Astrocyte (in vitro differentiated cells and primary cell): ENCODE data around the gene STX10. TPM values are rescaled to one million over a fixed set of nuclear protein-coding genes. Genes with fewer than 3 reads are reported as not detected.
A peak's percentile ranks its signal among the peaks of the same experiment; 100 is the strongest.

ENCODE experiments used
- DNase-seq: peaks from one replicate; pipeline ENCODE4 v3.0.0-alpha.2; 2010; ENCODE audit warnings: low read depth
- FAIRE-seq: peaks from 2 replicates; lab custom pipeline; 2011; peaks lifted over from hg19 to GRCh38; lab: Jason Lieb, UNC
- H2AFZ ChIP-seq: 2 replicates; pipeline ENCODE4 v1.6.0; 2012; ENCODE audit warnings: low read depth, low read length, inconsistent platforms
- H3K27ac ChIP-seq: 2 replicates; pipeline ENCODE4 v1.5.1; 2011; ENCODE audit warnings: low read depth, low read length, inconsistent platforms
- H3K27me3 ChIP-seq: 2 replicates; pipeline ENCODE4 v1.6.0; 2011; ENCODE audit warnings: low read length, inconsistent platforms; ENCODE audit not compliant: insufficient read depth
- H3K36me3 ChIP-seq: 2 replicates; pipeline ENCODE4 v1.5.1; 2011; ENCODE audit warnings: low read length, inconsistent platforms; ENCODE audit not compliant: insufficient read depth
- H3K4me1 ChIP-seq: 2 replicates; pipeline ENCODE4 v1.5.1; 2011; ENCODE audit warnings: low read length, inconsistent platforms; ENCODE audit not compliant: insufficient read depth
- H3K4me2 ChIP-seq: 2 replicates; pipeline ENCODE4 v1.6.0; 2012; ENCODE audit warnings: low read length, inconsistent platforms
- H3K4me3 ChIP-seq: 2 replicates; pipeline ENCODE4 v1.5.1; 2011; ENCODE audit warnings: low read depth, mild to moderate bottlenecking, low read length, inconsistent platforms; ENCODE audit not compliant: insufficient read depth
- H3K79me2 ChIP-seq: 2 replicates; pipeline ENCODE4 v1.6.0; 2012; ENCODE audit warnings: mild to moderate bottlenecking, low read length, inconsistent platforms; ENCODE audit not compliant: insufficient read depth
- H3K9ac ChIP-seq: 2 replicates; pipeline ENCODE4 v1.6.0; 2012; ENCODE audit warnings: mild to moderate bottlenecking, low read length, inconsistent platforms
- H3K9me3 ChIP-seq: 2 replicates; pipeline ENCODE4 v1.5.1; 2012; ENCODE audit warnings: low read depth, mild to moderate bottlenecking, low read length, inconsistent platforms; ENCODE audit not compliant: insufficient read depth
- H4K20me1 ChIP-seq: 2 replicates; pipeline ENCODE4 v1.6.0; 2012; ENCODE audit warnings: low read length, inconsistent platforms; ENCODE audit not compliant: insufficient read depth
- H3K27ac Mint-ChIP-seq: one replicate; pipeline ENCODE4 v1.8.0; 2021; ENCODE audit warnings: mild to moderate bottlenecking, mixed read lengths; ENCODE audit not compliant: unreplicated experiment
- H3K27me3 Mint-ChIP-seq: one replicate; pipeline ENCODE4 v1.8.0; 2021; ENCODE audit warnings: low read depth, mixed read lengths; ENCODE audit not compliant: unreplicated experiment
- H3K36me3 Mint-ChIP-seq: one replicate; pipeline ENCODE4 v1.8.0; 2021; ENCODE audit warnings: low read depth, mixed read lengths; ENCODE audit not compliant: unreplicated experiment
- H3K4me1 Mint-ChIP-seq: one replicate; pipeline ENCODE4 v1.8.0; 2021; ENCODE audit warnings: low read depth, mixed read lengths; ENCODE audit not compliant: unreplicated experiment
- H3K4me3 Mint-ChIP-seq: one replicate; pipeline ENCODE4 v1.8.0; 2021; ENCODE audit warnings: mild to moderate bottlenecking, moderate library complexity, mixed read lengths; ENCODE audit not compliant: unreplicated experiment
- H3K9me3 Mint-ChIP-seq: one replicate; pipeline ENCODE4 v1.8.0; 2021; ENCODE audit warnings: mild to moderate bottlenecking, mixed read lengths; ENCODE audit not compliant: unreplicated experiment
- EZH2 ChIP-seq: IDR thresholded peaks from 2 replicates; pipeline ENCODE4 v1.6.1; 2012; ENCODE audit warnings: mild to moderate bottlenecking, low read length, inconsistent platforms; ENCODE audit not compliant: insufficient read depth
- total RNA-seq: library from RNA; stranded (reverse); gene quantifications from 2 replicates; pipeline ENCODE4 v1.2.1, GENCODE V29; 2021
- TF ChIP-seq, protein P1 (sequence below): IDR thresholded peaks from 2 replicates; pipeline ENCODE4 v1.5.1; 2011; ENCODE audit warnings: low read depth, mild to moderate bottlenecking, inconsistent platforms, low read length, moderate library complexity; ENCODE audit not compliant: insufficient read depth

The STX10 gene
- total RNA-seq, 1 donor from 2014 or later = 39.7 TPM

GRCh38 chr19:13117772-13118423 is 32.3 kb downstream of the STX10 start, which contains the start of gene NACC1:
Gene NACC1, plus strand, starts transcription at chr19:13118264. Its CDS starts 16,944 bp downstream, at chr19:13135208.
- Histone ChIP-seq H3K4me2 (peak within 1 kb of the TSS; percentile 98), H3K27me3 (no peaks in the 10 kb centered on the region)

GRCh38 chr19:13117176-13117771 is 32.9 kb downstream of the STX10 start:
- H3K36me3 ChIP-seq = peaks cover 6% of the 10 kb centered on the region
- DNase-seq = no peak
- peak overlapping the region; percentile 94 for H3K4me3 ChIP-seq
- H3K9me3 ChIP-seq = no peaks in the 10 kb centered on the region
- peaks cover 39% of the 10 kb centered on the region for H3K4me1 Mint-ChIP-seq
- H3K27ac ChIP-seq = no peak overlapping the region
- no peaks in the 10 kb centered on the region for H3K36me3 Mint-ChIP-seq
- H3K4me1 ChIP-seq = peaks cover 53% of the 10 kb centered on the region
- H3K79me2 ChIP-seq = peaks cover 66% of the 10 kb centered on the region
- peak overlapping the region; percentile 98 for H3K27ac Mint-ChIP-seq
- H3K9ac ChIP-seq = peak overlapping the region; percentile 94
- no peaks in the 10 kb centered on the region for H3K9me3 Mint-ChIP-seq
- H4K20me1 ChIP-seq = peaks cover 36% of the 10 kb centered on the region
- peak overlapping the region; percentile 83 for H2AFZ ChIP-seq
- H3K27me3 Mint-ChIP-seq = no peaks in the 10 kb centered on the region
- H3K27me3 ChIP-seq = no peaks in the 10 kb centered on the region
- FAIRE-seq = no peak
- peak overlapping the region; percentile 98 for H3K4me2 ChIP-seq
- peak overlapping the region; percentile 98 for H3K4me3 Mint-ChIP-seq
- TF ChIP-seq, protein P1, sequence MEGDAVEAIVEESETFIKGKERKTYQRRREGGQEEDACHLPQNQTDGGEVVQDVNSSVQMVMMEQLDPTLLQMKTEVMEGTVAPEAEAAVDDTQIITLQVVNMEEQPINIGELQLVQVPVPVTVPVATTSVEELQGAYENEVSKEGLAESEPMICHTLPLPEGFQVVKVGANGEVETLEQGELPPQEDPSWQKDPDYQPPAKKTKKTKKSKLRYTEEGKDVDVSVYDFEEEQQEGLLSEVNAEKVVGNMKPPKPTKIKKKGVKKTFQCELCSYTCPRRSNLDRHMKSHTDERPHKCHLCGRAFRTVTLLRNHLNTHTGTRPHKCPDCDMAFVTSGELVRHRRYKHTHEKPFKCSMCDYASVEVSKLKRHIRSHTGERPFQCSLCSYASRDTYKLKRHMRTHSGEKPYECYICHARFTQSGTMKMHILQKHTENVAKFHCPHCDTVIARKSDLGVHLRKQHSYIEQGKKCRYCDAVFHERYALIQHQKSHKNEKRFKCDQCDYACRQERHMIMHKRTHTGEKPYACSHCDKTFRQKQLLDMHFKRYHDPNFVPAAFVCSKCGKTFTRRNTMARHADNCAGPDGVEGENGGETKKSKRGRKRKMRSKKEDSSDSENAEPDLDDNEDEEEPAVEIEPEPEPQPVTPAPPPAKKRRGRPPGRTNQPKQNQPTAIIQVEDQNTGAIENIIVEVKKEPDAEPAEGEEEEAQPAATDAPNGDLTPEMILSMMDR = no peak

More at GRCh38 chr19:13117772-13118423, 32.3 kb downstream of the STX10 start, which contains the start of gene NACC1:
- Histone ChIP-seq H3K9ac (peak within 1 kb of the TSS; percentile 95), H3K4me1 (peaks cover 58% of the 10 kb centered on the region), H3K27ac (peak within 1 kb of the TSS; percentile 88), H2AFZ (peak within 1 kb of the TSS; percentile 83), H3K4me3 (peak within 1 kb of the TSS; percentile 94), H3K36me3 (peaks cover 5% of the 10 kb centered on the region), H3K9me3 (no peaks in the 10 kb centered on the region), H4K20me1 (peaks cover 42% of the 10 kb centered on the region), H3K79me2 (peaks cover 71% of the 10 kb centered on the region)
- peak within 1 kb of the TSS; percentile 98 for H3K4me3 Mint-ChIP-seq
- peaks cover 3% of the 10 kb centered on the region for H3K36me3 Mint-ChIP-seq
- H3K4me1 Mint-ChIP-seq = peaks cover 45% of the 10 kb centered on the region
- H3K27me3 Mint-ChIP-seq = no peaks in the 10 kb centered on the region
- H3K9me3 Mint-ChIP-seq = no peaks in the 10 kb centered on the region
- FAIRE-seq = no peak
- TF ChIP-seq, protein P1 = no peak
- no peak for TF ChIP-seq EZH2
- H3K27ac Mint-ChIP-seq = peak within 1 kb of the TSS; percentile 98
- DNase-seq = peak; percentile 69
